ENCODE results near the gene PCMTD2. TPM values are rescaled to one million over a fixed set of nuclear protein-coding genes. Genes with fewer than 3 reads are reported as not detected.

The PCMTD2 gene
- total RNA-seq, 2 experiments from 2014 or later: 68.5 to 76.5 TPM

- no peak for TF ChIP-seq CTCF (IDR thresholded peaks at IDR 0.05)
- ChIA-PET CTCF (interaction anchor here (6.2 kb wide), 1 partner anchor 28 kb away, joined by 31 read pairs; no protein-coding TSS in a partner anchor), POLR2A (no interaction called here)
- Mint-ChIP-seq H3K27ac (peak overlapping the region; percentile 94), H3K27me3 (peaks cover 2% of the 10 kb centered on the region), H3K4me1 (ENCODE audit: low read depth) (peaks cover 80% of the 10 kb centered on the region), H3K4me3 (peak overlapping the region; percentile 94), H3K36me3 (ENCODE audit: low read depth) (peaks cover 40% of the 10 kb centered on the region), H3K9me3 (no peaks in the 10 kb centered on the region)
- DNase-seq (no peak), ATAC-seq (ENCODE audit: poor library complexity) (no peak)
- intact Hi-C loops (cut with DNase I, micrococcal nuclease): loop anchor here in 1 of 2 experiments (5.0 kb wide), 1 partner anchor 601 kb away; the partner anchor contains the start of gene RTEL1
- Histone ChIP-seq H3K4me3 (ENCODE audit: low read length) (no peak overlapping the region), H3K36me3 (ENCODE audit: insufficient read depth, low read length) (peaks cover 11% of the 10 kb centered on the region), H3K27ac (ENCODE audit: low read depth in 1 of 2, low read length in 2 of 2) (no peak overlapping the region), H3K27me3 (ENCODE audit: control insufficient read depth in 1 of 2, insufficient read depth in 2 of 2, low read length in 2 of 2) (no peaks in the 10 kb centered on the region), H3K4me1 (ENCODE audit: insufficient read depth, low read length) (peaks cover 53% of the 10 kb centered on the region), H3K9me3 (ENCODE audit: control insufficient read depth in 1 of 2, insufficient read depth in 1 of 2, low read length in 2 of 2) (no peaks in the 10 kb centered on the region)
Observed at GRCh38 chr20:64258071-64258823, 2.7 kb downstream of the PCMTD2 start.

- Histone ChIP-seq H3K4me1 (ENCODE audit: insufficient read depth, low read length) (peaks cover 45% of the 10 kb centered on the region), H3K27me3 (ENCODE audit: control insufficient read depth in 1 of 2, insufficient read depth in 2 of 2, low read length in 2 of 2) (no peaks in the 10 kb centered on the region), H3K4me3 (ENCODE audit: low read length) (no peak overlapping the region), H3K9me3 (ENCODE audit: control insufficient read depth in 1 of 2, insufficient read depth in 1 of 2, low read length in 2 of 2) (no peaks in the 10 kb centered on the region), H3K27ac (ENCODE audit: low read depth in 1 of 2, low read length in 2 of 2) (no peak overlapping the region), H3K36me3 (ENCODE audit: insufficient read depth, low read length) (peaks cover 19% of the 10 kb centered on the region)
- peak overlapping the region; percentile 55 for H3K4me3 Mint-ChIP-seq
- ChIA-PET POLR2A (interaction anchor here (0.9 to 1.4 kb wide), 2 partner anchors 16 to 176 kb away, joined by 3 read pairs; partner anchors contain the start of gene LKAAEAR1), CTCF (interaction anchor here (0.5 kb wide), 1 partner anchor 323 kb away, joined by 3 read pairs; no protein-coding TSS in a partner anchor)
- H3K27ac Mint-ChIP-seq: peak overlapping the region; percentile 94
- intact Hi-C loops (cut with DNase I, micrococcal nuclease): no loop called here
- no peak for ATAC-seq (ENCODE audit: poor library complexity)
- no peaks in the 10 kb centered on the region for H3K9me3 Mint-ChIP-seq
- H3K36me3 Mint-ChIP-seq (ENCODE audit: low read depth): peaks cover 60% of the 10 kb centered on the region
- TF ChIP-seq CTCF (IDR thresholded peaks at IDR 0.05): no peak
- H3K27me3 Mint-ChIP-seq: no peaks in the 10 kb centered on the region
- no peak for DNase-seq
- H3K4me1 Mint-ChIP-seq (ENCODE audit: low read depth): peaks cover 93% of the 10 kb centered on the region
Observed at GRCh38 chr20:64260239-64260638, 4.7 kb downstream of the PCMTD2 start.

DNA sequence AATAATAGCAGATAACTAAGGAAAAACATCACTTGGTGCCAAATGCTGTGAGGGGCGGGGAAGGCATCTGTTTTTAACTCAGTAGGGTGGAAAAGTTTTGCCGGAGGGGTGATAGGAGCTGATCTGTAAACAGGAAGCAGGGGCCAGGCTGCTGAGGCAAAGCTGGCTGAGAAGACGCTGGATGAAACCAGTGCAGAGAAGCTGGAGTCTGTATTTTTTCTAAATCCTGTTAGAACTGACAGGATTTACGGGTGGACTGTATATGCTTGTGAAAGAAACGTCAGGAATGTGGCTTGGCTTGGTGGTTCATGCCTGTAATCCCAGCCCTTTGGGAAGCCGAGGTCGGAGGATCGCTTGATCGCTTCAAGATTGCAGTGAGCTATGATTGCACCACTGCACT is 5.6 kb downstream of the PCMTD2 start:
- Mint-ChIP-seq H3K9me3 (no peaks in the 10 kb centered on the region), H3K36me3 (ENCODE audit: low read depth) (peaks cover 64% of the 10 kb centered on the region), H3K4me1 (ENCODE audit: low read depth) (peaks cover 91% of the 10 kb centered on the region), H3K27me3 (no peaks in the 10 kb centered on the region), H3K4me3 (peak overlapping the region; percentile 55), H3K27ac (peak overlapping the region; percentile 94)
- TF ChIP-seq CTCF (IDR thresholded peaks at IDR 0.05): no peak
- ChIA-PET CTCF (no interaction called here), POLR2A (interaction anchor here (0.9 to 1.4 kb wide), 2 partner anchors 15 to 177 kb away, joined by 3 read pairs; partner anchors contain the start of gene LKAAEAR1)
- Histone ChIP-seq H3K9me3 (ENCODE audit: control insufficient read depth in 1 of 2, insufficient read depth in 1 of 2, low read length in 2 of 2) (no peaks in the 10 kb centered on the region), H3K4me3 (ENCODE audit: low read length) (no peak overlapping the region), H3K4me1 (ENCODE audit: insufficient read depth, low read length) (peaks cover 42% of the 10 kb centered on the region), H3K27me3 (ENCODE audit: control insufficient read depth in 1 of 2, insufficient read depth in 2 of 2, low read length in 2 of 2) (no peaks in the 10 kb centered on the region), H3K36me3 (ENCODE audit: insufficient read depth, low read length) (peaks cover 27% of the 10 kb centered on the region), H3K27ac (ENCODE audit: low read depth in 1 of 2, low read length in 2 of 2) (no peak overlapping the region)
- intact Hi-C loops (cut with DNase I, micrococcal nuclease): no loop called here
- peak in 3 of 14 experiments; percentile 23 to 40 (median 24) for DNase-seq
- ATAC-seq (ENCODE audit: poor library complexity): peak; percentile 61
